HL-60 (cell line): Measurements from ENCODE around the gene PCDHA11.

Experiments
- GABPA ChIP-seq: IDR thresholded peaks from 2 replicates; pipeline ENCODE4 v1.6.1; 2012; ENCODE audit warnings: low read depth
- REST ChIP-seq: IDR thresholded peaks from 2 replicates; pipeline ENCODE4 v1.6.1; 2012; ENCODE audit warnings: low read depth; ENCODE audit not compliant: insufficient replicate concordance

GRCh38 chr5:140840978-140841962 lies 27.5 kb upstream of the PCDHA11 start, which contains the start of gene PCDHA8:
- TF ChIP-seq GABPA = no peak
- no peak for TF ChIP-seq REST
